NT2/D1 (cell line): ENCODE results near the gene DCP2.

Experiments
- DNase-seq: peaks from one replicate; pipeline ENCODE4 v3.0.0-alpha.2; 2011; ENCODE audit warnings: low read depth, low spot score
- H3K27me3 ChIP-seq: 2 replicates; pipeline ENCODE4 v1.6.0; 2011; ENCODE audit warnings: mild to moderate bottlenecking; ENCODE audit not compliant: insufficient read length, insufficient read depth
- H3K36me3 ChIP-seq: 2 replicates; pipeline ENCODE4 v1.6.1; 2011; ENCODE audit warnings: mild to moderate bottlenecking, low read length, mixed read lengths; ENCODE audit not compliant: insufficient read depth, insufficient read length
- H3K4me1 ChIP-seq: 2 replicates; pipeline ENCODE4 v1.5.1; 2011; ENCODE audit not compliant: insufficient read depth, insufficient read length
- H3K4me3 ChIP-seq: 2 replicates; pipeline ENCODE4 v1.5.1; 2011; ENCODE audit warnings: low read depth; ENCODE audit not compliant: insufficient read length
- H3K9ac ChIP-seq: 2 replicates; pipeline ENCODE4 v1.6.0; 2011; ENCODE audit warnings: low read depth; ENCODE audit not compliant: insufficient read length
- H3K9me3 ChIP-seq: 2 replicates; pipeline ENCODE4 v1.5.1; 2011; ENCODE audit warnings: mild to moderate bottlenecking, low read length; ENCODE audit not compliant: insufficient read depth
- SUZ12 ChIP-seq: IDR thresholded peaks from 2 replicates; pipeline ENCODE4 v1.6.1; 2011; ENCODE audit not compliant: insufficient read length, insufficient read depth; ENCODE audit errors: extremely low read depth
- YY1 ChIP-seq: IDR thresholded peaks from 2 replicates; pipeline ENCODE4 v1.6.1; 2011; ENCODE audit not compliant: insufficient read length, insufficient read depth
- ZNF274 ChIP-seq: IDR thresholded peaks from 2 replicates; pipeline ENCODE4 v1.6.1; 2011; ENCODE audit warnings: mild to moderate bottlenecking, low read depth, low read length

DCP2 gene

DNA sequence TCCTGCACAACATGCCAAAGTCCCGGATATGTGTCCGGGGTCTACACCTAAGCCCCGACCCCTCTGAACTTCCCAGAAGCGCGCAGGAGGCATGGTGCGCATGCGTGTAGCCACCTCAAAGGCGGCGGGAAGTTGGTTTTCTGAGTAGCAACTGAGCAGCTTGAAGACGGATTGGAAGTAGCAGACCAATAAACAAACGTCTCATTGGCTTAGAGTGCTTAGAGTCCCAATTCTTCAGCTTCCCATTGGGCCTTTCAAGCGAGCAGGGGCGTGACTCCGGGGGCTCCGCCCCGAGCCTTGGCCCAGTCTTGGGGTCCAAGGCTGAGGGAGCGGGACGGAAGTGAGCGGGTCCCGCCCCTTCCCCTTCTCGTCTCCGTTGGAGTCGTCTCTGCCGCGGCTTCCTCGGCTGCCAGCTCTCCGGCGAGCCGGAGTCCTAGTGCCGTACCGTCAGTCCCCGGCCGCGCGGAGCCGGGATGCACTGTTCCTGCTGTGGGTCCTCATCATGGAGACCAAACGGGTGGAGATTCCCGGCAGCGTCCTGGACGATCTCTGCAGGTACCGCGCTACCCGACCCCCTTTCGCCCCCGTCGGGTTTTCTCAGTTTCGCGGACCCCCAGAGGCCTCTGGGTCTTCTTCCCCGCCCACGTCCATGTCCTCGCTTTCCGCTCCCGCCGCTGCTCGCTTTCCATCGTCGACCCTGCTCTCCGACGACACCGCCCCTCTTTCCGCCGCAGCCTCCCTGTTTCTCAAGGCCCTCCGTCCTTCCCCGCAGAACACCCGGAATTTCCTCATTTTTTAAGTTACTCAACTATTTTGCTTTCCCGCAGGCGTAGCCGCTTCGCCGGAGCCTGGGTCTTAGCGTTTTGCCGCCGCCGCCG is at the start of gene DCP2:
Gene DCP2, plus strand, starts transcription at position 367 of the 878 bp plus-strand sequence. Its CDS starts 136 bp downstream, at position 503.
- DNase-seq: peak; percentile 93
- H3K4me1 ChIP-seq: no peaks in the 10 kb centered on the region
- TF ChIP-seq ZNF274 (no peak), YY1 (no peak), SUZ12 (no peak)
- H3K4me3 ChIP-seq: peak within 1 kb of the TSS; percentile 85
- peaks cover 4% of the 10 kb centered on the region for H3K36me3 ChIP-seq
- H3K9me3 ChIP-seq: no peaks in the 10 kb centered on the region
- H3K27me3 ChIP-seq: no peaks in the 10 kb centered on the region
- H3K9ac ChIP-seq: peak within 1 kb of the TSS; percentile 95

DNA sequence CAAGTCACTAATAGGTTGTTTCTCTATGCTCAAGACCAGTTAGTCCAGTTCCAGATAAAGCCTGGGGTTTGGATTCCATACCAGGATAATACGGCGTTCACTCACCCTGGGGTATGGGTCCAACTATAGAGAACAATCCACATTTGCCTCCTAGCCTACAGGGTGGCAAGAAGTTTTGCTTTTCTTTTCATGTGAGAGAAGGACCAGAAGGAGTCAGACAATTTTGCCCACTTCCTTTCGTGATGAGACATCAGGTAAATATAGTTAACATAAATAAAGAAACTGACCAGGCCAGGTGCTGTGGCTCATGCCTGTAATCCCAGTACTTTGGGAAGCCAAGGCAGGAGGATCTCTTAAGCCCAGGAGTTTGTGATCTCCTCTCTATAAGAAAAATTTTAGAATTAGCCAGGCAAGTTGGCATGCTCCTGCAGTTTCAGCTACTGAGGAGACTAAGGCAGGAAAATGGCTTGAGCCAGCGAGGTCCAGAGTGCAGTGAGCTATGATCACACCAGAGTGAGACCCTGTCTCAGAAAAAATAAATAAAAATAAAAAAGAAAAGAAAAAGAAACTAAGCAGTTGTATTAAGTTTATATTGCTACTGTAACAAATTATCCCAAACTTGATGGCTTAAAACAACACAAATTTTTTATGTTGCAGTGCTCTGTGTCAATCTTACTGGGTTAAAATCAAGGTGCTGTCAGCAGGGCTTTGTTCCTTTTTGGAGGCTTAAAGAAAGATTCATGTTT is 47.1 kb upstream of the DCP2 start:
- Histone ChIP-seq H3K36me3 (no peaks in the 10 kb centered on the region), H3K9ac (no peak overlapping the region), H3K4me1 (no peaks in the 10 kb centered on the region), H3K9me3 (no peaks in the 10 kb centered on the region), H3K27me3 (no peaks in the 10 kb centered on the region), H3K4me3 (no peak overlapping the region)
- DNase-seq: no peak
- TF ChIP-seq YY1 (no peak), SUZ12 (no peak), ZNF274 (no peak)

DNA sequence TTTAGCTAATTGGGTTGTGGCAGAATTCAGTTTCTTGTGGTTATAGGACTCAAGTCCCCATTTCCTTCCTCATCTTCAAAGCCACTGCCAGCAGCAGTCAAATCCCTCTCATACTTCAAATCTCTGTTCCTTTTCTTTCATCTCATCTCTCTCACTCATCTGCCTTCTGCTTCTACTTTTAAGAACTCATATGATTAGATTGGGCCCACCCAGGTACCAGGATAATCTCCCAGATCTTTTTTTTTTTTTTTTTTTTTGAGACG is 46.6 kb upstream of the DCP2 start:
- Histone ChIP-seq H3K9ac (no peak overlapping the region), H3K9me3 (no peaks in the 10 kb centered on the region), H3K27me3 (no peaks in the 10 kb centered on the region), H3K36me3 (no peaks in the 10 kb centered on the region), H3K4me1 (no peaks in the 10 kb centered on the region), H3K4me3 (no peak overlapping the region)
- DNase-seq: no peak
- TF ChIP-seq ZNF274: no peak
- no peak for TF ChIP-seq YY1
- TF ChIP-seq SUZ12: no peak

DNA sequence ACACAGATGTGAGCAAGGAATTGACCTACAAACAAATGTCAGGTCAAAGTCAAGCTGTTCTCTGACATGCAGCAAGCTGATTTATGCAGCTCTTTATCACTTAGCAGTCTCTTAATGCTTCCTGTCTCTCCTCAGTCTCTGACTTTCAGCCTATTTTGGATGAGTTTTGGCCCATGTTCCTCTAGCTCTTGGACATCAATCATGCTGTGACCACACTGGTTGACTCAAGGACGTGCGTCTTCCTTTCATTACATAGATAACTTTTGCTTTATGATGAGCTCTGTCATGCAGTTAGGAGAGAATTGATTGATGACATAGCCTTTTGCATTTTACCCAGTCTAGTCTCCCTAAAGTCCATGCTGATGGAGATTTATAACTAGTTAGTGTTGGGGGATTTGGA is 45.1 kb upstream of the DCP2 start:
- H3K9ac ChIP-seq: no peak overlapping the region
- H3K27me3 ChIP-seq: no peaks in the 10 kb centered on the region
- H3K4me1 ChIP-seq: no peaks in the 10 kb centered on the region
- H3K36me3 ChIP-seq: no peaks in the 10 kb centered on the region
- H3K4me3 ChIP-seq: no peak overlapping the region
- DNase-seq: no peak
- no peak for TF ChIP-seq YY1
- TF ChIP-seq SUZ12: no peak
- TF ChIP-seq ZNF274: no peak
- H3K9me3 ChIP-seq: no peaks in the 10 kb centered on the region

DNA sequence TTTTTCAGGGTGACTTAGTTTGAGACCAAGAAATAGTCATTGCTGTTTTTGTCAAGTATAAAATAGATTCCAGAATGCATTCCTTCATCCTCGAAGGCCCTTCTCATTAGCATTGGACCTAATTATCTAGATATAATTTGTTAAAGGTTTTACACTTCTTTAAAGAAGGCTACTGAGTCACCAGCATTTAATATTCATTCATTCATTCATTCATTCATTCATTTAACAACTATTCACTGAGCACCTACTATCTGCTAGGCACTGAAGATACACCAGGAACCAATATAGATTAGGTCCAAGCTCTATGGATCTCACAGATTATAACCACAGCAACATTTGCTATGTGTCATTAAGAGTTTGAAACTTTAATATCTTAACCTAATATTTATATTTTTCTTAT is 43.5 kb upstream of the DCP2 start:
- Histone ChIP-seq H3K9ac (no peak overlapping the region), H3K4me3 (no peak overlapping the region), H3K27me3 (no peaks in the 10 kb centered on the region), H3K9me3 (no peaks in the 10 kb centered on the region), H3K4me1 (no peaks in the 10 kb centered on the region), H3K36me3 (no peaks in the 10 kb centered on the region)
- DNase-seq: no peak
- TF ChIP-seq SUZ12 (no peak), YY1 (no peak), ZNF274 (no peak)

DNA sequence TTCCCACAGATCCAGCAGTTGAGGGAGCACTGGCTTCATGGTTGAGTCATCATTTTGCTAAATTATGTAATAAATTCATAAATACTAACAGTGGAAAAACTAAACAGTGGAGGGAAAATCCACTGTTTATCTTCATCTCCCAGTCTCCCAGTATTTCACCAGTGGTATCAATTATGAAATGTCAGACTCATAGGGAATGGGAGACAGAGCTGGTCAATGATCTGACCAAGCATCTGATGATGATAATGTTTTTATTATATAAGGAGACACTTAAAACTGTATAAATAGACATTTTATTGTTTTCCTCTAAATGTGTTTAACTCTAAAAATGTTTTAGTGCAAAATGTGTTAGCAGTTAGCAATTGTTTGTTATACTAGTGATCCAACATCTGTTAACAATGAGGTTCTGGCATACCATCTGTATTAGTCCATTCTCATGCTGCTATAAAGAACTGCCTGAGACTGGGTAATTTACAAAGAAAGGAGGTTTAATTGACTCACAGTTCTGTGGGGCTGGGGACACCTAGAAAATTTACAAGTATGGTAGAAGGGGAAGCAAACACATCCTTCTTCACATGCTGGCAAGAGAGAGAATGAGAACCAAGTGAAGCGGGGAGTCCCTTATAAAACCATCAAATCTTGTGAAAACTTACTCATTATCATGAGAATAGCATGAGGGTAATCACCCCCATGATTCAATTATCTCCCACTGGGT is 42.8 kb upstream of the DCP2 start:
- Histone ChIP-seq H3K9me3 (no peaks in the 10 kb centered on the region), H3K36me3 (no peaks in the 10 kb centered on the region), H3K9ac (no peak overlapping the region), H3K27me3 (no peaks in the 10 kb centered on the region), H3K4me3 (no peak overlapping the region), H3K4me1 (no peaks in the 10 kb centered on the region)
- no peak for DNase-seq
- no peak for TF ChIP-seq SUZ12
- no peak for TF ChIP-seq ZNF274
- no peak for TF ChIP-seq YY1

DNA sequence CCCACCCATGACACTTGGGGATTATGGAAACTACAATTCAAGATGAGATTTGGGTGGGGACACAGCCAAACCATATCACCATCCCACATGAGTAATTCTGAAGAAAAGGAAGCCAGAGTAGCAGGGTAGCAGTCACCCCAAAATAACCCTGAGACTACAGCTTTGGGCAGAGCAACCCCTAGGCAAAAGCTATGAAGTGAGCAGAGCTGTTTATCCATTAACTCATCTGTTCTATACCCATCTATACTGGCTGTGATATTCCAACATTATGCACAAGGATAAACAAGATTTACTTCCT is 42.3 kb upstream of the DCP2 start:
- no peak for DNase-seq
- Histone ChIP-seq H3K4me1 (no peaks in the 10 kb centered on the region), H3K36me3 (no peaks in the 10 kb centered on the region), H3K9me3 (no peaks in the 10 kb centered on the region), H3K4me3 (no peak overlapping the region), H3K9ac (no peak overlapping the region), H3K27me3 (no peaks in the 10 kb centered on the region)
- TF ChIP-seq ZNF274: no peak
- TF ChIP-seq YY1: no peak
- TF ChIP-seq SUZ12: no peak
